ENCODE data around the gene TSPAN10. TPM values are rescaled to one million over a fixed set of nuclear protein-coding genes. Genes with fewer than 3 reads are reported as not detected.

TSPAN10 gene
- total and polyA plus RNA-seq, 2 of the 4 experiments (the other 2 are of a cell fraction): 1.4 to 4.5 TPM

- in situ Hi-C loops (cut with MboI; ENCODE audit: low sequenced_read_pairs): no loop called here
- POLR2A ChIA-PET (ENCODE audit: unreplicated experiment): no interaction called here
Observed at GRCh38 chr17:81662002-81662401, 25.0 kb downstream of the TSPAN10 start.

More at GRCh38 chr17:81662002-81662401, 25.0 kb downstream of the TSPAN10 start:
- CTCF ChIA-PET: no interaction called here
- Histone ChIP-seq H2AK9ac (replicated peaks; ENCODE audit: low read depth, low read length, poor library complexity) (no peak overlapping the region), H3K27ac (ENCODE audit: insufficient read depth, low read length) (no peak overlapping the region), H3K79me1 (ENCODE audit: low read depth in 1 of 2, low read length in 2 of 2) (peaks cover 13 to 25% of the 10 kb centered on the region in 2 experiments), H2BK20ac (ENCODE audit: low read depth, low read length) (no peak overlapping the region), H3K4me2 (ENCODE audit: low read depth, low read length) (no peak overlapping the region), H3K9ac (ENCODE audit: low read depth, low read length) (no peak overlapping the region), H3K9me1 (ENCODE audit: insufficient read depth, low read length) (peaks cover 16% of the 10 kb centered on the region), H3K23ac (ENCODE audit: low read depth, low read length) (no peak overlapping the region), H2AFZ (replicated peaks; ENCODE audit: low read length, poor library complexity) (no peak overlapping the region), H4K8ac (ENCODE audit: low read depth in 2 of 2, low read length in 2 of 2) (no peak overlapping the region), H3K27me3 (ENCODE audit: control insufficient read depth, insufficient read depth, low read length) (no peaks in the 10 kb centered on the region), H3K4ac (ENCODE audit: low read depth, low read length) (no peak overlapping the region), H2BK15ac (ENCODE audit: low read depth, low read length) (no peak overlapping the region), H4K5ac (ENCODE audit: low read depth, low read length) (no peak overlapping the region), H4K20me1 (ENCODE audit: insufficient read depth, low read length) (no peaks in the 10 kb centered on the region), H3K4me3 (ENCODE audit: insufficient read depth, low read depth, low read length) (no peak overlapping the region), H2BK120ac (ENCODE audit: low read depth, low read length) (no peak overlapping the region), H3K4me1 (ENCODE audit: control insufficient read depth, insufficient read depth, low read length) (peaks cover 8% of the 10 kb centered on the region), H2AK5ac (ENCODE audit: low read depth, low read length) (no peak overlapping the region), H2BK5ac (ENCODE audit: low read depth, low read length, poor library complexity, severe bottlenecking) (no peak overlapping the region), H3K36me3 (ENCODE audit: control insufficient read depth, insufficient read depth, low read length) (peaks cover 8% of the 10 kb centered on the region), H3K9me3 (ENCODE audit: control insufficient read depth, insufficient read depth, low read length) (no peaks in the 10 kb centered on the region), H3K18ac (ENCODE audit: low read depth, low read length) (no peak overlapping the region), H4K91ac (ENCODE audit: insufficient read depth, low read depth, low read length) (no peak overlapping the region), H3K14ac (replicated peaks; ENCODE audit: low read depth, low read length) (no peak overlapping the region), H3K56ac (ENCODE audit: extremely low read depth, insufficient read depth, low read length) (no peak overlapping the region)
- intact Hi-C loops (cut with micrococcal nuclease) (no loop called here), dilution Hi-C loops (cut with HindIII; ENCODE audit: low sequenced_read_pairs, unreplicated experiment) (no loop called here)
- DNase-seq: no peak
- WGBS, 2 experiments (ENCODE audit: extremely low coverage in 2 of 2, insufficient read length in 1 of 2): no CpG with 5 or more reads among the region's 4 CpGs
- TF ChIP-seq FOS (IDR thresholded peaks at IDR 0.05; ENCODE audit: low read depth, low read length): no peak
- no peak for TF ChIP-seq USF2 (IDR thresholded peaks at IDR 0.05; ENCODE audit: low read depth, low read length)
- TF ChIP-seq RAD21 (IDR thresholded peaks at IDR 0.05; ENCODE audit: low read length): no peak
- TF ChIP-seq CEBPB (IDR thresholded peaks at IDR 0.05; ENCODE audit: low read depth, low read length): no peak
- TF ChIP-seq ELK1 (IDR thresholded peaks at IDR 0.05; ENCODE audit: borderline replicate concordance, low read depth, low read length): no peak
- TF ChIP-seq SMC3 (IDR thresholded peaks at IDR 0.05; ENCODE audit: low read depth, low read length): no peak
- no peak for TF ChIP-seq NFE2L2 (IDR thresholded peaks at IDR 0.05; ENCODE audit: low read depth, low read length)
- TF ChIP-seq CTCF (conservative IDR thresholded peaks at IDR 0.05; ENCODE audit: low read depth, low read length): no peak
- TF ChIP-seq BHLHE40 (IDR thresholded peaks at IDR 0.05; ENCODE audit: low read depth, low read length): no peak
- no peak for TF ChIP-seq MAZ (IDR thresholded peaks at IDR 0.05; ENCODE audit: borderline replicate concordance, low read depth, low read length)
- no peak for TF ChIP-seq POLR2A (IDR thresholded peaks at IDR 0.05; ENCODE audit: low read depth, low read length)
- TF ChIP-seq RFX5 (IDR thresholded peaks at IDR 0.05; ENCODE audit: low read depth, low read length): no peak
- TF ChIP-seq MAFK (IDR thresholded peaks at IDR 0.05; ENCODE audit: low read depth, low read length): no peak
- TF ChIP-seq RCOR1 (IDR thresholded peaks at IDR 0.05; ENCODE audit: insufficient replicate concordance, low read length): no peak
- TF ChIP-seq MXI1 (IDR thresholded peaks at IDR 0.05; ENCODE audit: borderline replicate concordance, low read depth, low read length): no peak
- TF ChIP-seq CHD1 (IDR thresholded peaks at IDR 0.05; ENCODE audit: low read depth, low read length): no peak
- ATAC-seq (ENCODE audit: low read depth): no peak
- no TSS peak for BruUV-seq (replicated peaks)
